ENCODE results near the gene LCP2. TPM values are rescaled to one million over a fixed set of nuclear protein-coding genes. Genes with fewer than 3 reads are reported as not detected.

The LCP2 gene
- total RNA-seq, 1 donor from 2014 or later, result 83.1 TPM

DNA sequence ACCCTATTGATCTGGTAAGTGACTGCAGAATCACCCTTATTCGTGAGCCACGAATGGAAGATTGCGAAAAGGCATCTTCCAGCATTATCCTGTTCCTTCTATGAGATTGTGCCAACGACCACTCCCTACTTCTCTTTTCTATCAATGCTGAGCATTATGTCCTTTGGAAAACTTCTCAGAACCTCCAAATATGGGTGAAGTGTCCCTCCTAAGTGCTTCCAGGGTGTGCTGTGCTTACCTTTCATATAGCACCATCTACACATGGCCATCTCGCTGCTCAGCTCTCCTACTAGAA lies 14.7 kb upstream of the LCP2 start:
- Histone ChIP-seq H3K27ac (no peak overlapping the region), H3K4me1 (peaks cover 23% of the 10 kb centered on the region)

GRCh38 chr5:170311511-170312300 lies 14.1 kb upstream of the LCP2 start:
- ATAC-seq (no peak), DNase-seq (no peak)
- intact Hi-C loops (cut with DNase I), result no loop called here
- TF ChIP-seq, protein P1, sequence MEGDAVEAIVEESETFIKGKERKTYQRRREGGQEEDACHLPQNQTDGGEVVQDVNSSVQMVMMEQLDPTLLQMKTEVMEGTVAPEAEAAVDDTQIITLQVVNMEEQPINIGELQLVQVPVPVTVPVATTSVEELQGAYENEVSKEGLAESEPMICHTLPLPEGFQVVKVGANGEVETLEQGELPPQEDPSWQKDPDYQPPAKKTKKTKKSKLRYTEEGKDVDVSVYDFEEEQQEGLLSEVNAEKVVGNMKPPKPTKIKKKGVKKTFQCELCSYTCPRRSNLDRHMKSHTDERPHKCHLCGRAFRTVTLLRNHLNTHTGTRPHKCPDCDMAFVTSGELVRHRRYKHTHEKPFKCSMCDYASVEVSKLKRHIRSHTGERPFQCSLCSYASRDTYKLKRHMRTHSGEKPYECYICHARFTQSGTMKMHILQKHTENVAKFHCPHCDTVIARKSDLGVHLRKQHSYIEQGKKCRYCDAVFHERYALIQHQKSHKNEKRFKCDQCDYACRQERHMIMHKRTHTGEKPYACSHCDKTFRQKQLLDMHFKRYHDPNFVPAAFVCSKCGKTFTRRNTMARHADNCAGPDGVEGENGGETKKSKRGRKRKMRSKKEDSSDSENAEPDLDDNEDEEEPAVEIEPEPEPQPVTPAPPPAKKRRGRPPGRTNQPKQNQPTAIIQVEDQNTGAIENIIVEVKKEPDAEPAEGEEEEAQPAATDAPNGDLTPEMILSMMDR (IDR thresholded peaks at IDR 0.05), result no peak
- Histone ChIP-seq H3K4me1 (peaks cover 26% of the 10 kb centered on the region), H3K27ac (no peak overlapping the region), H3K36me3 (no peaks in the 10 kb centered on the region), H3K4me3 (no peak overlapping the region), H3K9me3 (no peaks in the 10 kb centered on the region), H3K27me3 (no peaks in the 10 kb centered on the region)

More for the DNA sequence above, 14.7 kb upstream of the LCP2 start:
- DNase-seq, result no peak
- intact Hi-C loops (cut with DNase I), result no loop called here
- Histone ChIP-seq H3K4me3 (no peak overlapping the region), H3K36me3 (no peaks in the 10 kb centered on the region), H3K27me3 (no peaks in the 10 kb centered on the region), H3K9me3 (no peaks in the 10 kb centered on the region)
- TF ChIP-seq, protein P1 (IDR thresholded peaks at IDR 0.05), result no peak
- ATAC-seq, result no peak

DNA sequence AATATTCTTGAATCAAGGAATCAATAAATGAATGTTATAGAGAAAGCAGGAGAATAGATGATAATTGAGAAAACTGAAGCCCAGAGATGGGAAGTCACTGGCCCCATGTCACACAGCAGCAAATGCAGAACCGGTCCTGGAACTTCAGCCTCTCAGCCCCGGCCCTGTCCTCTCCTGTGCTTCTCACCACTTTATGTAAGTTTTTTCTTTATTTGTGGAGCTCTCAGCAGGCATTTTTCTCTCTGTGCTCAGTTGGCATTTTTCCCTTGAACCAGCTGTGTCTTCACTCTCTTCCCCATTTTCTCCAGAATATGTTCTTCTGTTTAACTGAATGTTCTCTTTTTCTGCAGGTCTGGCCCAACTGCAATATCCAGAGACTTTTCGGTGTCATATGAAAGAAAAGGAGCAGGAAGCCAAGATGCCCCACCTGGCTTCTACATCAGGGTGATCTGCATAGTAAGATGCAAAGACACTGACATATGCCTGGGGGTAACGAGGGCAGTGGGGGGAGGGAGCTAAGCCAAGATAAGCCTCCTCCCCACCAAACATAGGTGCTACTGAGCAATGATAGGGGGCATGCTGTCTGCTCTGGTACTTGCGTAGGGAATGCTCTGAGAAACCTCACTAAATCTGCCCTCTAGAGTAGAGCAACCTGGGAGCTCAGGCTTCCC lies 12.8 kb upstream of the LCP2 start:
- intact Hi-C loops (cut with DNase I), result no loop called here
- TF ChIP-seq, protein P1 (IDR thresholded peaks at IDR 0.05), result no peak
- no peak for ATAC-seq
- Histone ChIP-seq H3K4me3 (no peak overlapping the region), H3K4me1 (peaks cover 26% of the 10 kb centered on the region), H3K27ac (no peak overlapping the region), H3K27me3 (no peaks in the 10 kb centered on the region), H3K36me3 (no peaks in the 10 kb centered on the region), H3K9me3 (no peaks in the 10 kb centered on the region)
- DNase-seq, result no peak

DNA sequence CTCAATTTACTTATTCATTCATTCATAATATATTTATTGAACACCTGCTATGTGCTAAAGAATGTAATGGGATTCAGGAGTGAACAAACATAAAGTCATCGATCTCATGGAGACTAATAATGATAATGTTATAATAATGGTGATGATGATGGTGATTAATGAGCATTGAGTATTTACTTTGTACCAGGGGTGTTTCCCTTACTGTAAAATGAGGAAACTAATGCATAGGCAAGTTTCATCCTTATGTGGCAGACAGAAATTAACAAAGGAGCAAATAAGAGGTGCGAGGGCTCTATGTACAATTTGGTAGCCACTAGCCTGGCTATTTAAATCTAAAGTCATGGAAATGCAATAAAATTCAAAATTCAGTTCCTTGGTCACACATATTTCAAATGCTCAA lies 11.1 kb upstream of the LCP2 start:
- Histone ChIP-seq H3K4me1 (peaks cover 20% of the 10 kb centered on the region), H3K4me3 (no peak overlapping the region), H3K27me3 (no peaks in the 10 kb centered on the region), H3K36me3 (no peaks in the 10 kb centered on the region), H3K9me3 (no peaks in the 10 kb centered on the region), H3K27ac (no peak overlapping the region)
- intact Hi-C loops (cut with DNase I), result no loop called here
- TF ChIP-seq, protein P1 (IDR thresholded peaks at IDR 0.05), result no peak
- DNase-seq, result no peak
- no peak for ATAC-seq

DNA sequence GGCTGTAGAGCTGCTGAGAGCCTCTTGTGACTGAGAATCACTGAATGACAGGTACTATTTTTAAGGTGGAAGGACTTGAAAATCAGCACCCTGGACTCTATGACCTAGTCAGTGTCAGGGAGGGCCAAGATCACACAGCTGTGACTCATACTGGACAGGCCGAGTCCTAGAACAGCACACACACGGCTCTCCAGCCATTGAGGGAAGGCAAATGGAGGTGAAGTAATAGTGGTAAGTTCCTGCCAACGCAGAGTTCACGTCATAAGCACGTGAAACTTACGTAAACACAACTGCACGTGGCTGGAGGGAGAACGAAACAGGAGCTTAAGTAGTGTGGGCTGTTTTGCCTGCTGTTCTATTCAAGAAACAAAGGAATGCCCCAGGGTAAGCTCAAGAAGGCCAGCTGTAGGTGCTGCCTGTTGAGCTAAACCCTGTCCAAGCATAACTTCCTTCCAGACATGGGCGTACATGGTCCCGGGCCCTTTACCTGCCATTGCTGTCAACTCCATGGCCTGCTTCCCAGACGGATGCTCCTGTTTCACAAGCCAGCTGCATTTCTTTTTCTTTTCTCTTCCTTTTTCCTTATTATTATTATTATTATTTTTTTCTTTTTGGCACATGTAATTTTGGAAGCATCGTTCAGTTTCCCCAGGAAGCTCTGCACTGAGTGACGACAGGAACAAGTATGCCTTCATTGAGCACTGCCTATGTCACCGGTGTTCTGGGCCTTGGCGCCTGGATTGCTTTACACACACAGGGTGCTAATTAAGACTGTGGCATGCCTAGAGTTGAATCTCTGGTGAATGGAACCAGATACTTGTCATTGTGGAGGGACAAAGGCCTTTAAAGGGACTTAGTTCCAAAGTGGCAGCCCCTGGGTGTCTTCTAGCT lies 10.2 kb upstream of the LCP2 start:
- DNase-seq (peak; percentile 77), ATAC-seq (peak; percentile 93)
- no peaks in the 10 kb centered on the region for H3K36me3 ChIP-seq
- intact Hi-C loops (cut with DNase I), result no loop called here
- no peaks in the 10 kb centered on the region for H3K27me3 ChIP-seq
- H3K4me3 ChIP-seq, result no peak overlapping the region
- no peaks in the 10 kb centered on the region for H3K9me3 ChIP-seq
- peaks cover 27% of the 10 kb centered on the region for H3K4me1 ChIP-seq
- H3K27ac ChIP-seq, result peak overlapping the region; percentile 40
- TF ChIP-seq, protein P1 (IDR thresholded peaks at IDR 0.05), result no peak
